CD14-positive monocyte (primary cell): ENCODE data around the gene HNRNPLL. TPM values are rescaled to one million over a fixed set of nuclear protein-coding genes. Genes with fewer than 3 reads are reported as not detected.

ENCODE experiments used
- DNase-seq, 3 donors: peaks; one replicate each; pipeline ENCODE4 v3.0.0-alpha.2; 2011 to 2022
- H2AFZ ChIP-seq: 2 replicates; pipeline ENCODE4 v1.6.0; 2012; ENCODE audit warnings: mild to moderate bottlenecking, low read depth, low read length, inconsistent platforms; ENCODE audit not compliant: insufficient read depth, poor library complexity, severe bottlenecking
- H3K27ac ChIP-seq, 2 donors: 1 replicate in 1 of 2; 2 replicates in 1 of 2; pipeline ENCODE4 v1.5.1; 2012 to 2013; ENCODE audit warnings: low read length in 2 of 2, control low read depth in 1 of 2, inconsistent platforms in 1 of 2, low read depth in 1 of 2, mild to moderate bottlenecking in 1 of 2
- H3K27me3 ChIP-seq, 2 donors: one replicate each; pipeline versions ENCODE4 v1.6.0 to v1.6.1; 2011 to 2013; ENCODE audit warnings: low read length in 2 of 2; ENCODE audit not compliant: control insufficient read depth in 2 of 2, insufficient read depth in 2 of 2
- H3K36me3 ChIP-seq, 2 donors: replicated peaks in 1 of 2; 1 replicate in 1 of 2; 2 replicates in 1 of 2; pipeline versions ENCODE4 v1.5.1 to v1.6.1; 2012 to 2013; ENCODE audit warnings: low read length in 2 of 2, control low read depth in 1 of 2, inconsistent platforms in 1 of 2, mild to moderate bottlenecking in 1 of 2; ENCODE audit not compliant: insufficient read depth in 2 of 2, control insufficient read depth in 1 of 2
- H3K4me1 ChIP-seq, 2 donors: 1 replicate in 1 of 2; 2 replicates in 1 of 2; pipeline versions ENCODE4 v1.5.1 to v1.6.1; 2012 to 2013; ENCODE audit warnings: low read length in 2 of 2, control low read depth in 1 of 2, inconsistent platforms in 1 of 2, mild to moderate bottlenecking in 1 of 2, moderate library complexity in 1 of 2; ENCODE audit not compliant: insufficient read depth in 2 of 2, control insufficient read depth in 1 of 2
- H3K4me2 ChIP-seq: replicated peaks from 2 replicates; pipeline ENCODE3; 2012; ENCODE audit warnings: low read length, moderate library complexity, mild to moderate bottlenecking; ENCODE audit not compliant: poor library complexity, severe bottlenecking; ENCODE audit errors: extremely low read depth
- H3K4me3 ChIP-seq, 3 experiments: fragments of 200-600 bp in 1 of 3; sonication (generic) in 1 of 3; replicated peaks in 1 of 3; 1 replicate in 2 of 3; 2 replicates in 1 of 3; pipeline ENCODE4 v1.5.1; 2011 to 2013; ENCODE audit warnings: low read length in 3 of 3, mild to moderate bottlenecking in 3 of 3, control low read depth in 2 of 3, low read depth in 2 of 3, inconsistent platforms in 1 of 3, moderate library complexity in 1 of 3
- H3K79me2 ChIP-seq: 2 replicates; pipeline ENCODE4 v1.6.0; 2012; ENCODE audit warnings: mild to moderate bottlenecking, control low read depth, inconsistent platforms, low read length, moderate library complexity; ENCODE audit not compliant: insufficient read depth
- H3K9ac ChIP-seq: 2 replicates; pipeline ENCODE4 v1.6.0; 2017; ENCODE audit warnings: low read length, mild to moderate bottlenecking; ENCODE audit not compliant: insufficient read depth, poor library complexity, severe bottlenecking
- H3K9me3 ChIP-seq, 2 donors: replicated peaks in 1 of 2; 1 replicate in 1 of 2; 2 replicates in 1 of 2; pipeline versions ENCODE4 v1.5.1 to v1.6.1; 2012 to 2013; ENCODE audit warnings: low read length in 2 of 2, control low read depth in 1 of 2; ENCODE audit not compliant: control insufficient read depth in 1 of 2, insufficient read depth in 1 of 2
- H4K20me1 ChIP-seq: 2 replicates; pipeline ENCODE4 v1.6.0; 2012; ENCODE audit warnings: mild to moderate bottlenecking, low read length, control low read depth, moderate library complexity; ENCODE audit not compliant: insufficient read depth
- H3K27ac Mint-ChIP-seq, 7 donors: one replicate each; pipeline ENCODE4 v1.8.0; 2020; ENCODE audit warnings: mild to moderate bottlenecking in 7 of 7, mixed read lengths in 7 of 7, moderate library complexity in 6 of 7, inconsistent platforms in 2 of 7
- H3K27me3 Mint-ChIP-seq, 3 donors: one replicate each; pipeline ENCODE4 v1.8.0; 2021 to 2022; ENCODE audit warnings: low read depth in 3 of 3, mild to moderate bottlenecking in 3 of 3, mixed read lengths in 3 of 3, moderate library complexity in 3 of 3, inconsistent platforms in 1 of 3
- H3K36me3 Mint-ChIP-seq, 2 donors: one replicate each; pipeline ENCODE4 v1.8.0; 2020; ENCODE audit warnings: mixed read lengths in 2 of 2, inconsistent platforms in 1 of 2, mild to moderate bottlenecking in 1 of 2
- H3K4me1 Mint-ChIP-seq: one replicate; pipeline ENCODE4 v1.8.0; 2020; ENCODE audit warnings: mild to moderate bottlenecking, mixed read lengths
- H3K4me3 Mint-ChIP-seq, 2 donors: one replicate each; pipeline ENCODE4 v1.8.0; 2020; ENCODE audit warnings: mild to moderate bottlenecking in 2 of 2, mixed read lengths in 2 of 2, moderate library complexity in 1 of 2
- H3K9me3 Mint-ChIP-seq, 7 donors: one replicate each; pipeline ENCODE4 v1.8.0; 2020 to 2022; ENCODE audit warnings: mixed read lengths in 7 of 7, mild to moderate bottlenecking in 6 of 7, moderate library complexity in 6 of 7, inconsistent platforms in 2 of 7
- CTCF ChIP-seq: fragments of 200-600 bp; IDR thresholded peaks from one replicate; pipeline ENCODE4 v1.8.0; 2022; ENCODE audit warnings: antibody characterized with exemption, mild to moderate bottlenecking
- WGBS: methylation state at CpG from one replicate; pipeline ENCODE4 v1.1.5; 2013; ENCODE audit warnings: missing lambda C conversion rate; ENCODE audit not compliant: insufficient coverage; 5-methylcytosine and 5-hydroxymethylcytosine counted together
- intact Hi-C, 2 donors: fragments of 100-400 bp; cut with micrococcal nuclease; formaldehyde crosslinking; loops; one replicate each; pipeline versions ENCODE4 v1.15.0 to v1.15.1; 2023
- polyA plus RNA-seq, 3 donors: library from polyadenylated mRNA; depleted of rRNA in 1 of 3; unstranded in 2 of 3; stranded (reverse) in 1 of 3; fragments of 300-500 nt in 2 of 3; fragments of >200 nt in 1 of 3; fragmentation: Illumina TruSeq in 2 of 3; gene quantifications; 1 replicate in 2 of 3; 2 replicates in 1 of 3; pipeline ENCODE4 v1.2.3, GENCODE V29; 2012 to 2021

HNRNPLL gene
- polyA plus RNA-seq, 3 donors, result 12.4 to 16.8 (median 13.8) TPM

- H3K27me3 Mint-ChIP-seq, result no peaks in the 10 kb centered on the region
- no peak overlapping the region for H3K27ac ChIP-seq
- peaks cover 50% of the 10 kb centered on the region for H3K79me2 ChIP-seq
- peaks cover 3% of the 10 kb centered on the region for H3K4me1 Mint-ChIP-seq
- no peaks in the 10 kb centered on the region for H3K9me3 Mint-ChIP-seq
- no CpG with 5 or more reads among the region's 1 CpG for WGBS
- H3K9me3 ChIP-seq, result no peaks in the 10 kb centered on the region
- no peak overlapping the region for H3K27ac Mint-ChIP-seq
- DNase-seq, result no peak
- no peak overlapping the region for H2AFZ ChIP-seq
- H3K36me3 Mint-ChIP-seq, result peaks cover 56 to 63% of the 10 kb centered on the region in 2 donors
- no peak overlapping the region for H3K4me3 ChIP-seq
- peaks cover 33 to 86% of the 10 kb centered on the region in 2 donors for H3K36me3 ChIP-seq
- no peaks in the 10 kb centered on the region for H3K27me3 ChIP-seq
- intact Hi-C loops, result loop anchor here (5.0 kb wide), 3 partner anchors 142 to 157 kb away; no protein-coding TSS in a partner anchor
- no peak overlapping the region for H3K4me2 ChIP-seq
- H3K9ac ChIP-seq, result no peak overlapping the region
- H3K4me1 ChIP-seq, result no peaks in the 10 kb centered on the region
- peaks cover 43% of the 10 kb centered on the region for H4K20me1 ChIP-seq
- TF ChIP-seq CTCF, result no peak
- no peak overlapping the region for H3K4me3 Mint-ChIP-seq
Observed at GRCh38 chr2:38584881-38585280, 17.8 kb downstream of the HNRNPLL start.

- H3K9me3 ChIP-seq, result no peaks in the 10 kb centered on the region
- intact Hi-C loops, result loop anchor here (5.0 kb wide), 2 partner anchors 143 to 158 kb away; no protein-coding TSS in a partner anchor
- no peak overlapping the region for H2AFZ ChIP-seq
- WGBS, result 100% methylated on average over 3 of the region's 5 CpGs
- H3K27me3 ChIP-seq, result no peaks in the 10 kb centered on the region
- peaks cover 28 to 85% of the 10 kb centered on the region in 2 donors for H3K36me3 ChIP-seq
- Mint-ChIP-seq H3K9me3 (no peaks in the 10 kb centered on the region), H3K27ac (no peak overlapping the region), H3K36me3 (peaks cover 53 to 57% of the 10 kb centered on the region in 2 donors), H3K27me3 (no peaks in the 10 kb centered on the region), H3K4me1 (peaks cover 3% of the 10 kb centered on the region), H3K4me3 (no peak overlapping the region)
- no peak for TF ChIP-seq CTCF
- no peak overlapping the region for H3K4me2 ChIP-seq
- H4K20me1 ChIP-seq, result peaks cover 37% of the 10 kb centered on the region
- no peak overlapping the region for H3K4me3 ChIP-seq
- no peaks in the 10 kb centered on the region for H3K4me1 ChIP-seq
- peaks cover 41% of the 10 kb centered on the region for H3K79me2 ChIP-seq
- no peak overlapping the region for H3K9ac ChIP-seq
- H3K27ac ChIP-seq, result no peak overlapping the region
- no peak for DNase-seq
Observed at GRCh38 chr2:38583994-38584393, 18.7 kb downstream of the HNRNPLL start.
